GM12891 (cell line): Measurements from ENCODE around the gene RETREG1.
A peak's percentile ranks its signal among the peaks of the same experiment; 100 is the strongest.

Experiments used
- DNase-seq: peaks from one replicate; pipeline ENCODE4 v3.0.0; 2011; ENCODE audit warnings: low spot score; ENCODE audit not compliant: insufficient read length
- FAIRE-seq: peaks from 2 replicates; lab custom pipeline; 2011; peaks lifted over from hg19 to GRCh38; lab: Jason Lieb, UNC
- PAX5 ChIP-seq: IDR thresholded peaks from 2 replicates; pipeline ENCODE4 v1.6.1; 2011; ENCODE audit warnings: low read length, moderate library complexity, mild to moderate bottlenecking; ENCODE audit not compliant: insufficient read depth, severe bottlenecking
- POLR2A ChIP-seq: IDR thresholded peaks from 2 replicates; pipeline ENCODE4 v1.6.1; 2011; ENCODE audit warnings: low read depth, low read length, control low read depth
- POLR2AphosphoS5 ChIP-seq: IDR thresholded peaks from 2 replicates; pipeline ENCODE4 v1.6.1; 2011; ENCODE audit warnings: low read depth, low read length, control low read depth
- POU2F2 ChIP-seq: IDR thresholded peaks from 2 replicates; pipeline ENCODE4 v1.6.1; 2011; ENCODE audit warnings: low read depth, mild to moderate bottlenecking, control low read depth, low read length, moderate library complexity
- SPI1 ChIP-seq: IDR thresholded peaks from 2 replicates; pipeline ENCODE4 v1.6.1; 2011; ENCODE audit warnings: low read depth, low read length, control low read depth
- TAF1 ChIP-seq: IDR thresholded peaks from 2 replicates; pipeline ENCODE4 v1.6.1; 2011; ENCODE audit warnings: low read depth, low read length, control low read depth

Gene RETREG1

GRCh38 chr5:16534280-16534679 is 82.5 kb downstream of the RETREG1 start:
- DNase-seq: no peak
- no peak for TF ChIP-seq POLR2AphosphoS5
- TF ChIP-seq SPI1: no peak
- FAIRE-seq: no peak

- TF ChIP-seq SPI1 (no peak), POLR2AphosphoS5 (no peak), POLR2A (no peak), POU2F2 (no peak), PAX5 (no peak), TAF1 (no peak)
- DNase-seq: no peak
- no peak for FAIRE-seq
These were observed 85.6 kb downstream of the RETREG1 start for GRCh38 chr5:16531063-16531648.

GRCh38 chr5:16529306-16529705 is 87.5 kb downstream of the RETREG1 start:
- DNase-seq: no peak
- TF ChIP-seq POU2F2 (no peak), TAF1 (no peak), POLR2A (no peak), PAX5 (no peak), SPI1 (no peak), POLR2AphosphoS5 (no peak)
- FAIRE-seq: no peak

- FAIRE-seq: no peak
- no peak for DNase-seq
- 0 out of 2 replicates have a peak, but pooled peaks have one; percentile 30 for TF ChIP-seq POLR2AphosphoS5
- no peak for TF ChIP-seq TAF1
These were observed 88.3 kb downstream of the RETREG1 start for GRCh38 chr5:16528382-16529110.

- TF ChIP-seq TAF1 (no peak), PAX5 (no peak), POU2F2 (no peak), POLR2AphosphoS5 (no peak), SPI1 (no peak), POLR2A (no peak)
- DNase-seq: no peak
- no peak for FAIRE-seq
These were observed 91.1 kb downstream of the RETREG1 start for GRCh38 chr5:16525651-16526050.

GRCh38 chr5:16524286-16524685 is 92.5 kb downstream of the RETREG1 start:
- TF ChIP-seq POLR2AphosphoS5: no peak
- TF ChIP-seq TAF1: no peak
- no peak for TF ChIP-seq POU2F2
- no peak for TF ChIP-seq SPI1
- no peak for TF ChIP-seq POLR2A
- no peak for TF ChIP-seq PAX5
- DNase-seq (no peak), FAIRE-seq (no peak)

- FAIRE-seq (no peak), DNase-seq (no peak)
- TF ChIP-seq POU2F2: no peak
- no peak for TF ChIP-seq PAX5
- no peak for TF ChIP-seq POLR2AphosphoS5
- TF ChIP-seq SPI1: no peak
- TF ChIP-seq POLR2A: no peak
- TF ChIP-seq TAF1: no peak
These were observed 95.0 kb downstream of the RETREG1 start for GRCh38 chr5:16521521-16522483.

- FAIRE-seq (no peak), DNase-seq (no peak)
- TF ChIP-seq SPI1 (no peak), POU2F2 (no peak), POLR2AphosphoS5 (no peak), PAX5 (no peak), TAF1 (no peak), POLR2A (no peak)
These were observed 96.0 kb downstream of the RETREG1 start for GRCh38 chr5:16520841-16521240.

- DNase-seq (no peak), FAIRE-seq (no peak)
- no peak for TF ChIP-seq POLR2AphosphoS5
- TF ChIP-seq TAF1: no peak
- TF ChIP-seq SPI1: no peak
- TF ChIP-seq POU2F2: no peak
- TF ChIP-seq PAX5: no peak
- no peak for TF ChIP-seq POLR2A
These were observed 97.4 kb downstream of the RETREG1 start for GRCh38 chr5:16519435-16519834.

- no peak for TF ChIP-seq TAF1
- no peak for TF ChIP-seq POU2F2
- no peak for TF ChIP-seq POLR2A
- TF ChIP-seq POLR2AphosphoS5: no peak
- no peak for TF ChIP-seq SPI1
- no peak for TF ChIP-seq PAX5
- DNase-seq (no peak), FAIRE-seq (no peak)
These were observed 98.2 kb downstream of the RETREG1 start for GRCh38 chr5:16518606-16519005.
